Dermis lymphatic vessel endothelial cell (primary cell): ENCODE data around the gene CCR9. TPM values are rescaled to one million over a fixed set of nuclear protein-coding genes. Genes with fewer than 3 reads are reported as not detected.

Source experiments
- total RNA-seq: library from RNA; depleted of rRNA; stranded (reverse); fragments of >200 nt; gene quantifications from 2 replicates; pipeline ENCODE4 v1.2.1, GENCODE V29; 2014

CCR9 gene, protein sequence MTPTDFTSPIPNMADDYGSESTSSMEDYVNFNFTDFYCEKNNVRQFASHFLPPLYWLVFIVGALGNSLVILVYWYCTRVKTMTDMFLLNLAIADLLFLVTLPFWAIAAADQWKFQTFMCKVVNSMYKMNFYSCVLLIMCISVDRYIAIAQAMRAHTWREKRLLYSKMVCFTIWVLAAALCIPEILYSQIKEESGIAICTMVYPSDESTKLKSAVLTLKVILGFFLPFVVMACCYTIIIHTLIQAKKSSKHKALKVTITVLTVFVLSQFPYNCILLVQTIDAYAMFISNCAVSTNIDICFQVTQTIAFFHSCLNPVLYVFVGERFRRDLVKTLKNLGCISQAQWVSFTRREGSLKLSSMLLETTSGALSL
- total RNA-seq, result not detected in 2 replicates

DNA sequence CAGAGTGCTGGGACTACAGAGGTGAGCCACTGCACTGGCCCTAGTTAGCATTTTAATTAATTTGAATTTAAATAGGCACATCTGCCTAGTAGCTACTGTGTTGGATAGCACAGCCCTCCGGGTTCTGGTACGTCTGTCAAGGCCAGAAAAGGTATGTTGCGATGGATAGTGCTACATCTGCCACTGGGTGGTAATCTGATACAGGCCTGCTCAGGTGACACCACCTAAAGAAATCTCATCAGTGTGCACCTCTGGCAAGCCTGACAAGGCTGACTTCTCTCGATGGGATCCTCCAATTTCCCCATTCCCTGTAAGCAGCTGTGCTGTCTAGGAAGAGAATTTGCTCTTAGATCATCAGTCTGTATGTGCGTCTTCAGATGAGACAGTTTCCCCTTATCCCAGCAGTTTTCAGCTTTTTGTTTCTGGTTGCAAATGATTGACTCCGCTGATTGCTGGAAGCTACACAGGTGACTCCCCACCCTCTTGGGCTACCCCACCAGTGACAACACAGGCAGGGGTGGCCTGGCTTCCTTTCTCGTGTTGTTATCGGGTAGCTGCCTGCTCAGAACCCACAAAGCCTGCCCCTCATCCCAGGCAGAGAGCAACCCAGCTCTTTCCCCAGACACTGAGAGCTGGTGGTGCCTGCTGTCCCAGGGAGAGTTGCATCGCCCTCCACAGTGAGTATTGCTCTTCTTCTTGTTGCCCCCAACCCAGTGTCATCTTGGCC lies at the start of gene CCR9:
Gene CCR9 (plus strand): TSS at position 565 of the 727 bp plus-strand sequence. CDS start 8,391 bp downstream, outside the sequence.

DNA sequence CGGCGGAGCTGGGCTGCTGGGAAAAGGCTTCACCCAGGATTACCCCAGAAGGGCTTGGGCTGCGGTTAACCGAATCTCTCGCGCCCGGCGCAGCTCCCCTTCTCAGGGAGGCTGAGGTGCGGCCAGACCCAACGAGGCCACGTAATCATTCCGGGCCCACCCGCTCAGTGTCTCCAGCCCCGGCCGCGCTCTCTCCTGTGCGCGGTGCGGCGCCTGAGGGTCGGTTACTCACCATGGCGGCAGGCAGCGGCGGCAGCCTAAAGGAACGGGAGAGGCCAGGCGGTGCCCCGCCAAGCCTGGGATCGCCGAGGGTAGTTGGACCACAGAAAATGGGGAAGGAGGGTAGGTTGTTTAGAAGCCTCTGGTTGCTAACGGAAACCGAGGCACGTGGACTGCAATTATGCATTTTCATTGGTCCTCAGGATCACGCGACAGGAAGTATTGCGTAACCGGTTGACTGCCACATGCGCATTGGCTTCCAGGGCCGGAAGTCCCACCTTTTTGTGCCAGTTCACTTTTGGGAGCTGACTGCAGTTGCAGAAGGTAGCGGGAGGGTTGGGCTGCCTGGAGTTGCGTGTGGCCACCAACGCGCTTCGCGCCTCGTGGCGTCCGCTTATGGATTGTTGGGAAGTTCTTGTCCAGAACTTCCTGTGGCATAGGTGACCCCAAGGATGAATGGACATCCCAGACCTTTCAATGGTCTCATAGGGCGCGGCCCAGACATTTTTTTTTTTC lies 44.4 kb upstream of the CCR9 start, which contains the start of gene LZTFL1:
Gene LZTFL1 (minus strand): TSS at position 363 of the 735 bp plus-strand sequence. CDS start 128 bp downstream, at position 235.

DNA sequence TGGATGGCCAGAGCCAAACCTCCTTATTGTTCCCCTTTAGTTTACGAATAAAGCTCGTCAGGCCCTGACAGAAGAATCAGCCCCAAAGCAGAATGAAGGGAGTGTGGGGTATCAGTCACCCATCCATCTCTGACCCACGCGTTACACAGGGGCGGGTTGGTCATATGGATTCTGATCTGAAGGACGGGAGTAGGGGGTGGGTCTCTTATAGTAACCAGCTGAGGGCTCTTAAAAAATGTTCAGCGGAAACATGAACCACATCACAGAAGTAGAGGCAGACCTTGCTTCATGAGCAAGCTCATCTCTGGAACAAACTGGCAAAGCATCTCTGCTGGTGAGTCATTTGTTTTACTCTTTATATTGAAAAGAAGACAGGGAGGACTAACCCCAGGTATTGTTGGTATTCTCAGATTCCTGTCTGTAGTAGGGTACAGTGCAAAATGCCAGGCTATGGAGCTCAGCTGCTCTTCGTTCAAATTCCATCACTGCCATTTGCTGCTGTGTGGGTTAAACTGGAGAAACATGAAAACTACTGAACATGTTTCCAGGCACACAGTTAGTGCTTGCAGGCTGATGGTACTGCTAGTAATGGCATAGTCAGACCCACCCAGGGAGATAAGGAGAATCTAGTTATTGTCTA lies 57.0 kb downstream of the CCR9 start, which contains the start of gene CXCR6:
Gene CXCR6 (plus strand): TSS at position 258 of the 640 bp plus-strand sequence. CDS start 3,018 bp downstream, outside the sequence.

Other genes with a start within 250 kb of the CCR9 start
- 44.6 and 60.6 TPM in 2 replicates for gene SACM1L, start 197.1 kb upstream of the CCR9 start, total RNA-seq
- not detected in 2 replicates for gene SLC6A20, start 90.0 kb upstream of the CCR9 start, total RNA-seq
- gene LZTFL1, start 44.4 kb upstream of the CCR9 start, total RNA-seq, result 7.6 and 13.8 TPM in 2 replicates
- gene CXCR6, start 56.9 kb downstream of the CCR9 start, total RNA-seq, result 0.09 TPM in 1 of 2 replicates, not detected in the other
- gene FYCO1, start 109.3 kb downstream of the CCR9 start, total RNA-seq, result 11.0 and 11.3 TPM in 2 replicates
- not detected in 2 replicates for gene XCR1, start 140.9 kb downstream of the CCR9 start, total RNA-seq